Activated B cell treated with CpG ODN at 0.5 μM for 24 hours (primary cell): ENCODE measurements around the gene ZNF160. TPM values are rescaled to one million over a fixed set of nuclear protein-coding genes. Genes with fewer than 3 reads are reported as not detected.

ENCODE experiments used
- ATAC-seq: fragments of 200-7000 bp; cut with Tn5 transposase; one replicate; pipeline ENCODE4 v1.10.0; 2021; ENCODE audit warnings: low read depth, mild to moderate bottlenecking, moderate library complexity
- CTCF ChIA-PET: fragments of 350-600 bp; sonication (Branson Sonifier 250); formaldehyde crosslinking; loops from one replicate; lab custom pipeline; 2021; ENCODE audit warnings: antibody characterized with exemption; lab: Charles Lee
- POLR2A ChIA-PET: fragments of 350-600 bp; sonication (Branson Sonifier 250); formaldehyde crosslinking; loops from one replicate; lab custom pipeline; 2021; ENCODE audit warnings: antibody characterized with exemption; lab: Charles Lee
- DNase-seq: peaks from one replicate; pipeline ENCODE4 v3.0.0; 2022
- H3K27ac Mint-ChIP-seq: one replicate; pipeline ENCODE4 v1.8.0; 2020; ENCODE audit warnings: mixed read lengths
- H3K27me3 Mint-ChIP-seq: one replicate; pipeline ENCODE4 v1.8.0; 2021; ENCODE audit warnings: mixed read lengths
- H3K36me3 Mint-ChIP-seq: one replicate; pipeline ENCODE4 v1.8.0; 2021; ENCODE audit warnings: low read depth, mixed read lengths
- H3K4me1 Mint-ChIP-seq: one replicate; pipeline ENCODE4 v1.8.0; 2021; ENCODE audit warnings: mixed read lengths
- H3K4me3 Mint-ChIP-seq: one replicate; pipeline ENCODE4 v1.8.0; 2020; ENCODE audit warnings: mild to moderate bottlenecking, mixed read lengths
- H3K9me3 Mint-ChIP-seq: one replicate; pipeline ENCODE4 v1.8.0; 2020; ENCODE audit warnings: mixed read lengths
- intact Hi-C: fragments of 100-400 bp; cut with micrococcal nuclease; formaldehyde crosslinking; loops from one replicate; pipeline ENCODE4 v1.15.1; 2024
- total RNA-seq: library from RNA; stranded (reverse); gene quantifications from 2 replicates; pipeline ENCODE4 v1.2.3, GENCODE V29; 2022
- TF ChIP-seq, protein P1 (sequence below): fragments of 200-600 bp; IDR thresholded peaks from one replicate; pipeline ENCODE4 v1.8.0; 2022; ENCODE audit warnings: antibody characterized with exemption, mild to moderate bottlenecking

Gene ZNF160
- total RNA-seq, 1 donor from 2014 or later = 61.3 TPM

- Mint-ChIP-seq H3K9me3 (no peaks in the 10 kb centered on the region), H3K4me1 (peaks cover 8% of the 10 kb centered on the region), H3K27me3 (no peaks in the 10 kb centered on the region), H3K27ac (no peak overlapping the region), H3K4me3 (no peak overlapping the region), H3K36me3 (peaks cover 73% of the 10 kb centered on the region)
- CTCF ChIA-PET = no interaction called here
- POLR2A ChIA-PET = no interaction called here
- ATAC-seq (no peak), DNase-seq (no peak)
- TF ChIP-seq, protein P1, sequence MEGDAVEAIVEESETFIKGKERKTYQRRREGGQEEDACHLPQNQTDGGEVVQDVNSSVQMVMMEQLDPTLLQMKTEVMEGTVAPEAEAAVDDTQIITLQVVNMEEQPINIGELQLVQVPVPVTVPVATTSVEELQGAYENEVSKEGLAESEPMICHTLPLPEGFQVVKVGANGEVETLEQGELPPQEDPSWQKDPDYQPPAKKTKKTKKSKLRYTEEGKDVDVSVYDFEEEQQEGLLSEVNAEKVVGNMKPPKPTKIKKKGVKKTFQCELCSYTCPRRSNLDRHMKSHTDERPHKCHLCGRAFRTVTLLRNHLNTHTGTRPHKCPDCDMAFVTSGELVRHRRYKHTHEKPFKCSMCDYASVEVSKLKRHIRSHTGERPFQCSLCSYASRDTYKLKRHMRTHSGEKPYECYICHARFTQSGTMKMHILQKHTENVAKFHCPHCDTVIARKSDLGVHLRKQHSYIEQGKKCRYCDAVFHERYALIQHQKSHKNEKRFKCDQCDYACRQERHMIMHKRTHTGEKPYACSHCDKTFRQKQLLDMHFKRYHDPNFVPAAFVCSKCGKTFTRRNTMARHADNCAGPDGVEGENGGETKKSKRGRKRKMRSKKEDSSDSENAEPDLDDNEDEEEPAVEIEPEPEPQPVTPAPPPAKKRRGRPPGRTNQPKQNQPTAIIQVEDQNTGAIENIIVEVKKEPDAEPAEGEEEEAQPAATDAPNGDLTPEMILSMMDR = no peak
- intact Hi-C loops = no loop called here
Observed at GRCh38 chr19:53092723-53093122, 10.5 kb downstream of the ZNF160 start.

- intact Hi-C loops = no loop called here
- TF ChIP-seq, protein P1 = no peak
- peaks cover 75% of the 10 kb centered on the region for H3K36me3 Mint-ChIP-seq
- ATAC-seq = no peak
- no peak overlapping the region for H3K4me3 Mint-ChIP-seq
- no peak for DNase-seq
- H3K27me3 Mint-ChIP-seq = no peaks in the 10 kb centered on the region
- H3K9me3 Mint-ChIP-seq = no peaks in the 10 kb centered on the region
- no peak overlapping the region for H3K27ac Mint-ChIP-seq
- H3K4me1 Mint-ChIP-seq = peaks cover 1% of the 10 kb centered on the region
- POLR2A ChIA-PET = interaction anchor here (0.6 kb wide), 1 partner anchor 998 kb away, joined by 3 read pairs; no protein-coding TSS in a partner anchor
- CTCF ChIA-PET = no interaction called here
Observed at GRCh38 chr19:53091413-53092254, 11.6 kb downstream of the ZNF160 start.

- DNase-seq (no peak), ATAC-seq (no peak)
- no peak overlapping the region for H3K4me3 Mint-ChIP-seq
- no peaks in the 10 kb centered on the region for H3K4me1 Mint-ChIP-seq
- intact Hi-C loops = no loop called here
- no peak overlapping the region for H3K27ac Mint-ChIP-seq
- no peaks in the 10 kb centered on the region for H3K27me3 Mint-ChIP-seq
- TF ChIP-seq, protein P1 = no peak
- peaks cover 86% of the 10 kb centered on the region for H3K36me3 Mint-ChIP-seq
- POLR2A ChIA-PET = no interaction called here
- H3K9me3 Mint-ChIP-seq = peaks cover 3% of the 10 kb centered on the region
- CTCF ChIA-PET = no interaction called here
Observed at GRCh38 chr19:53088091-53088490, 15.1 kb downstream of the ZNF160 start.

- TF ChIP-seq, protein P1 = no peak
- ATAC-seq (no peak), DNase-seq (no peak)
- peaks cover 90% of the 10 kb centered on the region for H3K36me3 Mint-ChIP-seq
- no peak overlapping the region for H3K4me3 Mint-ChIP-seq
- no peaks in the 10 kb centered on the region for H3K27me3 Mint-ChIP-seq
- no peak overlapping the region for H3K27ac Mint-ChIP-seq
- ChIA-PET POLR2A (no interaction called here), CTCF (no interaction called here)
- intact Hi-C loops = no loop called here
- peaks cover 3% of the 10 kb centered on the region for H3K9me3 Mint-ChIP-seq
- H3K4me1 Mint-ChIP-seq = no peaks in the 10 kb centered on the region
Observed at GRCh38 chr19:53086949-53087348, 16.3 kb downstream of the ZNF160 start.

DNA sequence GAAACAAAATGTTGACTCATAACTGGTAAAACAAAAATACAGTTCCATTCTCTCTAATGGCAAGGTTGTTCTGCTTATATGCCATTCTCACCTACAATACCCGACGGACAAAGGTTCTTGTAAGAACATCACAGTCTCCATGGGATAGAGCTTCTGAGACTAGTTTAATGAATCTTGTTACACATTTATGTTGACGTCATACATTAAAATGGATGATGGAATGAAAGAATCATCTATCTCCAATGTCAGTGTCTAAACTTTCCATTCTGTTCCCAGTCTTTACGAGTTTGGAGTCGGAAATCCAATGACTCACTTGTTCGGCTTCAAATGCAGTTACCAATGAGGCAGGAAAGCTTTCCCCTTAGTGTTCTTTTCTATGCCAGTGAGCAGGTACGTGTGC, 17.7 kb downstream of the ZNF160 start:
- CTCF ChIA-PET = no interaction called here
- POLR2A ChIA-PET = no interaction called here

More for the DNA sequence above, 17.7 kb downstream of the ZNF160 start:
- peaks cover 92% of the 10 kb centered on the region for H3K36me3 Mint-ChIP-seq
- intact Hi-C loops = no loop called here
- TF ChIP-seq, protein P1 = no peak
- peaks cover 15% of the 10 kb centered on the region for H3K9me3 Mint-ChIP-seq
- DNase-seq (no peak), ATAC-seq (no peak)
- H3K27me3 Mint-ChIP-seq = no peaks in the 10 kb centered on the region
- H3K27ac Mint-ChIP-seq = no peak overlapping the region
- H3K4me1 Mint-ChIP-seq = no peaks in the 10 kb centered on the region
- H3K4me3 Mint-ChIP-seq = no peak overlapping the region
